ENCODE measurements around the gene MYO3B. TPM values are rescaled to one million over a fixed set of nuclear protein-coding genes. Genes with fewer than 3 reads are reported as not detected.

The MYO3B gene, protein sequence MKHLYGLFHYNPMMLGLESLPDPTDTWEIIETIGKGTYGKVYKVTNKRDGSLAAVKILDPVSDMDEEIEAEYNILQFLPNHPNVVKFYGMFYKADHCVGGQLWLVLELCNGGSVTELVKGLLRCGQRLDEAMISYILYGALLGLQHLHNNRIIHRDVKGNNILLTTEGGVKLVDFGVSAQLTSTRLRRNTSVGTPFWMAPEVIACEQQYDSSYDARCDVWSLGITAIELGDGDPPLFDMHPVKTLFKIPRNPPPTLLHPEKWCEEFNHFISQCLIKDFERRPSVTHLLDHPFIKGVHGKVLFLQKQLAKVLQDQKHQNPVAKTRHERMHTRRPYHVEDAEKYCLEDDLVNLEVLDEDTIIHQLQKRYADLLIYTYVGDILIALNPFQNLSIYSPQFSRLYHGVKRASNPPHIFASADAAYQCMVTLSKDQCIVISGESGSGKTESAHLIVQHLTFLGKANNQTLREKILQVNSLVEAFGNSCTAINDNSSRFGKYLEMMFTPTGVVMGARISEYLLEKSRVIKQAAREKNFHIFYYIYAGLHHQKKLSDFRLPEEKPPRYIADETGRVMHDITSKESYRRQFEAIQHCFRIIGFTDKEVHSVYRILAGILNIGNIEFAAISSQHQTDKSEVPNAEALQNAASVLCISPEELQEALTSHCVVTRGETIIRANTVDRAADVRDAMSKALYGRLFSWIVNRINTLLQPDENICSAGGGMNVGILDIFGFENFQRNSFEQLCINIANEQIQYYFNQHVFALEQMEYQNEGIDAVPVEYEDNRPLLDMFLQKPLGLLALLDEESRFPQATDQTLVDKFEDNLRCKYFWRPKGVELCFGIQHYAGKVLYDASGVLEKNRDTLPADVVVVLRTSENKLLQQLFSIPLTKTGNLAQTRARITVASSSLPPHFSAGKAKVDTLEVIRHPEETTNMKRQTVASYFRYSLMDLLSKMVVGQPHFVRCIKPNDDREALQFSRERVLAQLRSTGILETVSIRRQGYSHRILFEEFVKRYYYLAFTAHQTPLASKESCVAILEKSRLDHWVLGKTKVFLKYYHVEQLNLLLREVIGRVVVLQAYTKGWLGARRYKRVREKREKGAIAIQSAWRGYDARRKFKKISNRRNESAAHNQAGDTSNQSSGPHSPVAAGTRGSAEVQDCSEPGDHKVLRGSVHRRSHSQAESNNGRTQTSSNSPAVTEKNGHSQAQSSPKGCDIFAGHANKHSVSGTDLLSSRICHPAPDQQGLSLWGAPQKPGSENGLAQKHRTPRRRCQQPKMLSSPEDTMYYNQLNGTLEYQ (N-terminal part only)
- total RNA-seq (not detected in 2 replicates), polyA plus RNA-seq (not detected in 2 replicates), polyA minus RNA-seq (0.36 TPM in 1 of 2 replicates, not detected in the other)
- 0.02 TPM for total RNA-seq (2013)

DNA sequence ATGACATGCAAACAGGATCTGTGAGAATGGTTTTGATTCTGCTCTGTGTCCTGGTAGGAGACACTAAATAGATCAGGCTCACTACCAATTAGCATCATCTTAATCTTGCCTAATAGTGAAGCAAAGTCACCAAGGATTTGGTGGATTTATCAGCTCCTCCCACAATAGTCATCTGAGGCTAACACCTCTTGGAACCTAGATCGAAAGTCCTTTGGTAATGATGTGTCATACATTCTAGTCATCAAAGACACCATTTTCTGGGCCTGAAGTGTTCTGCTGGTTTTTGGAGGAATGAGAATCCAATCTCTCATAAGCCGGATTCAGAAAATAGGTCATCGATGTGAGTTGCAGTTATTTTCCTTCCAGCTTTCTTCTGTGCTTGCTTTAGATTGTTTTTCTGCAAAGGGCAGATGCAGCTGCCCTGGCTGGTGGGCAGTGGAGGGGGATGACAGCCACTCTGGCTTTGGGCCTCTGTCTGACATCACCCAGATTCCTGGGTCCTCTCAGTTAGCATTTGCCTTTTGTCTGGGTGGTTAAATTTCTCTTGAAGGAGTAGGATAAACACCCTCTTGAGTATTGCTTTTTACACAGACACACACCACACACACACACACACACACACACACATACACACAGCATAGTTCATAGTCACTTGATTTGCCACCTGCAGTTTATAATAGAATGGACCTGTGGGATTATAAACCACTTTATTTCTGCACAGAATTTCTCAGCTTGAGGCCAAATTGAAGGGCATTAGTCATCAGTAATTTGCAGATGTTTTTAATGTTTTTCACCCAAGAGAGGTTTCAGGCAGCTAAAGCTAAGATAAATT, at the start of gene MYO3B:
Gene MYO3B (plus strand): TSS at position 198 of the 832 bp plus-strand sequence. CDS start 141 bp downstream, at position 339.
- no peaks in the 10 kb centered on the region for H4K20me1 ChIP-seq (ENCODE audit: control insufficient read depth, insufficient read depth, low read length, poor library complexity, severe bottlenecking)
- intact Hi-C loops (cut with micrococcal nuclease): no loop called here
- WGBS (ENCODE audit: insufficient coverage): 85% methylated on average over 2 of the region's 3 CpGs
- POLR2A ChIA-PET: no interaction called here
- H3K27ac Mint-ChIP-seq: no peak within 1 kb of the TSS
- TF ChIP-seq EZH2 (IDR thresholded peaks at IDR 0.05; ENCODE audit: borderline replicate concordance, insufficient read depth, low read depth, low read length, poor library complexity, severe bottlenecking) (no peak), CTCF (IDR thresholded peaks at IDR 0.05) (no peak)
- no peak within 1 kb of the TSS for H3K9ac ChIP-seq (ENCODE audit: low read length)
- H2AFZ ChIP-seq (ENCODE audit: insufficient read depth, low read depth, low read length, poor library complexity, severe bottlenecking): no peak within 1 kb of the TSS
- no peaks in the 10 kb centered on the region for H3K9me3 ChIP-seq (ENCODE audit: control extremely low read depth in 1 of 3, control insufficient read depth in 2 of 3, insufficient read depth in 1 of 3, low read length in 2 of 3)
- no peaks in the 10 kb centered on the region for H3K4me1 ChIP-seq (ENCODE audit: control insufficient read depth in 2 of 2, insufficient read depth in 2 of 2, low read length in 2 of 2)
- no peaks in the 10 kb centered on the region for H3K36me3 ChIP-seq (replicated peaks in 1 of 2; ENCODE audit: control extremely low read depth in 1 of 2, control insufficient read depth in 1 of 2, extremely low read depth in 1 of 2, insufficient read depth in 2 of 2, low read length in 1 of 2)
- no peak within 1 kb of the TSS for H3K27ac ChIP-seq (ENCODE audit: low read length in 2 of 2)
- no peak within 1 kb of the TSS for H3K4me3 ChIP-seq (ENCODE audit: control extremely low read depth in 1 of 5, extremely low read depth in 1 of 5, insufficient read depth in 1 of 5, low read depth in 2 of 5, low read length in 4 of 5)
- DNase-seq (no peak), ATAC-seq (ENCODE audit: low read depth) (no peak)
- no peaks in the 10 kb centered on the region for H3K79me2 ChIP-seq (ENCODE audit: control insufficient read depth, insufficient read depth, low read length)
- H3K4me3 Mint-ChIP-seq: no peak within 1 kb of the TSS
- peaks cover 3% of the 10 kb centered on the region for H3K4me1 Mint-ChIP-seq
- CTCF ChIA-PET: no interaction called here
- no peak within 1 kb of the TSS for H3K4me2 ChIP-seq (replicated peaks; ENCODE audit: low read depth, low read length, poor library complexity, severe bottlenecking)
- no peaks in the 10 kb centered on the region for H3K27me3 ChIP-seq (replicated peaks in 1 of 4; ENCODE audit: control extremely low read depth in 1 of 4, control insufficient read depth in 3 of 4, insufficient read depth in 4 of 4, low read length in 3 of 4)
- H3K9me3 Mint-ChIP-seq (ENCODE audit: insufficient read depth): no peaks in the 10 kb centered on the region
- no peaks in the 10 kb centered on the region for H3K27me3 Mint-ChIP-seq

All from B cell (primary cell).